ENCODE results near the gene STK17B.

DNA sequence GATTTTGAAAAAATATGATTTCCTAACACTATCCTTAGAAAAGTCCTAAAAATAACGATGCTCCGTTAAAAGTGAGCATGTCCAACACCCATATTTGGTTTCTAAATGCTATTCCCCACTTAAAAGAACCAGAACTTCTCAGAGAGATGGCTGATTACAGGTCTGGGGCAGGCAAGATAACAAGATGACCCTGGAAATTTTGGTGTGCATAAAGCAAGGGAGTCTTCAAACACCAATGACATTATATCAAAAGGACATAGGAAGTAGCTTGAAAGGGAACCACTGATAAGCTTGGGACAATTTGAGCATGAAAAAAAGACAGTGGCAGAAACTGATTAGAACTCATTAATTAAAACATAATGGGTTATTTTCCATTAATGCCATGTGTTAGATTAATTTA lies 17.9 kb downstream of the STK17B start:
- TF ChIP-seq, protein P1, sequence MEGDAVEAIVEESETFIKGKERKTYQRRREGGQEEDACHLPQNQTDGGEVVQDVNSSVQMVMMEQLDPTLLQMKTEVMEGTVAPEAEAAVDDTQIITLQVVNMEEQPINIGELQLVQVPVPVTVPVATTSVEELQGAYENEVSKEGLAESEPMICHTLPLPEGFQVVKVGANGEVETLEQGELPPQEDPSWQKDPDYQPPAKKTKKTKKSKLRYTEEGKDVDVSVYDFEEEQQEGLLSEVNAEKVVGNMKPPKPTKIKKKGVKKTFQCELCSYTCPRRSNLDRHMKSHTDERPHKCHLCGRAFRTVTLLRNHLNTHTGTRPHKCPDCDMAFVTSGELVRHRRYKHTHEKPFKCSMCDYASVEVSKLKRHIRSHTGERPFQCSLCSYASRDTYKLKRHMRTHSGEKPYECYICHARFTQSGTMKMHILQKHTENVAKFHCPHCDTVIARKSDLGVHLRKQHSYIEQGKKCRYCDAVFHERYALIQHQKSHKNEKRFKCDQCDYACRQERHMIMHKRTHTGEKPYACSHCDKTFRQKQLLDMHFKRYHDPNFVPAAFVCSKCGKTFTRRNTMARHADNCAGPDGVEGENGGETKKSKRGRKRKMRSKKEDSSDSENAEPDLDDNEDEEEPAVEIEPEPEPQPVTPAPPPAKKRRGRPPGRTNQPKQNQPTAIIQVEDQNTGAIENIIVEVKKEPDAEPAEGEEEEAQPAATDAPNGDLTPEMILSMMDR (IDR thresholded peaks at IDR 0.05 in 2 of 3, conservative IDR thresholded peaks at IDR 0.05 in 1 of 3; ENCODE audit: borderline replicate concordance in 1 of 3, insufficient read depth in 1 of 3, low read depth in 2 of 3, low read length in 2 of 3) = no peak
- TF ChIP-seq ZFX (IDR thresholded peaks at IDR 0.05) = no peak
- TF ChIP-seq SIN3A (IDR thresholded peaks at IDR 0.05; ENCODE audit: low read depth) = no peak
- TF ChIP-seq POLR2A (IDR thresholded peaks at IDR 0.05; ENCODE audit: borderline replicate concordance, extremely low read depth, insufficient read depth, insufficient read length) = no peak

All from HCT116 (cell line).